Glutamatergic neuron (in vitro differentiated cells): ENCODE measurements around the gene TOR1B. TPM values are rescaled to one million over a fixed set of nuclear protein-coding genes. Genes with fewer than 3 reads are reported as not detected.

Experiments
- DNase-seq: peaks from one replicate; pipeline ENCODE4 v3.0.0; 2022
- H3K27ac Mint-ChIP-seq: one replicate; pipeline ENCODE4 v1.8.0; 2020; ENCODE audit warnings: mild to moderate bottlenecking, mixed read lengths, inconsistent platforms; ENCODE audit not compliant: unreplicated experiment
- H3K27me3 Mint-ChIP-seq: one replicate; pipeline ENCODE4 v1.8.0; 2020; ENCODE audit warnings: mild to moderate bottlenecking, moderate library complexity, mixed read lengths, inconsistent platforms; ENCODE audit not compliant: unreplicated experiment
- H3K36me3 Mint-ChIP-seq: one replicate; pipeline ENCODE4 v1.8.0; 2020; ENCODE audit warnings: mild to moderate bottlenecking, mixed read lengths, inconsistent platforms; ENCODE audit not compliant: unreplicated experiment
- H3K4me1 Mint-ChIP-seq: one replicate; pipeline ENCODE4 v1.8.0; 2020; ENCODE audit warnings: mild to moderate bottlenecking, low read depth, mixed read lengths, inconsistent platforms; ENCODE audit not compliant: unreplicated experiment
- H3K4me3 Mint-ChIP-seq: one replicate; pipeline ENCODE4 v1.8.0; 2020; ENCODE audit warnings: mild to moderate bottlenecking, mixed read lengths, inconsistent platforms; ENCODE audit not compliant: unreplicated experiment
- H3K9me3 Mint-ChIP-seq: one replicate; pipeline ENCODE4 v1.8.0; 2020; ENCODE audit warnings: mild to moderate bottlenecking, moderate library complexity, mixed read lengths, inconsistent platforms; ENCODE audit not compliant: unreplicated experiment
- total RNA-seq: library from RNA; stranded (reverse); fragmentation: NEBNext Ultra II Directional; extraction: Animal tissue kit (Norgen Biotek cat#: 25700); gene quantifications from one replicate; pipeline ENCODE4 v1.2.1, GENCODE V29; 2021; ENCODE audit not compliant: unreplicated experiment
- TF ChIP-seq, protein P1 (sequence below): fragments of 200-600 bp; sonication (generic); IDR thresholded peaks from one replicate; pipeline ENCODE4 v1.5.0; 2021; ENCODE audit not compliant: partially characterized antibody, unreplicated experiment

TOR1B gene
- total RNA-seq, 1 donor from 2014 or later, result 33.5 TPM

DNA sequence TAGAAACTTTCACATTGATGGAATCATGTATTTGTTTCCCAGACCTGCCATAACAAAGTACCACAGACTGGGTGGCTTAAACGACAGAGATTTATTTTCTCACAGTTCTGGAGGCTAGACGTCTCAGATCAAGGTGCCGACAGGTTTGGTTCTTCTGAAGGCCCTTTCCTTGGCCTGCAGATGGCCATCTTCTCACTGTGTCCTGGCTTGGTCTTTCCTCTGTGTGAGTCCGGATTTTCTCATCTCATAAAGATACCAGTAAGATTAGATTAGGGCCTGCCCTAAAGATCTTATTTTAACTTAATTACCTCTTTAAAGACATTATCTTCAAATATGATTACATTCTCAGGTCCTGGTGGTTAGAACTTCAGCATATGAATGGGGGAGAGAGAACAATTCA, 38.1 kb downstream of the TOR1B start:
- H3K36me3 Mint-ChIP-seq, result no peaks in the 10 kb centered on the region
- no peak overlapping the region for H3K27ac Mint-ChIP-seq
- H3K4me1 Mint-ChIP-seq, result peaks cover 28% of the 10 kb centered on the region
- DNase-seq, result no peak
- H3K9me3 Mint-ChIP-seq, result no peaks in the 10 kb centered on the region
- TF ChIP-seq, protein P1, sequence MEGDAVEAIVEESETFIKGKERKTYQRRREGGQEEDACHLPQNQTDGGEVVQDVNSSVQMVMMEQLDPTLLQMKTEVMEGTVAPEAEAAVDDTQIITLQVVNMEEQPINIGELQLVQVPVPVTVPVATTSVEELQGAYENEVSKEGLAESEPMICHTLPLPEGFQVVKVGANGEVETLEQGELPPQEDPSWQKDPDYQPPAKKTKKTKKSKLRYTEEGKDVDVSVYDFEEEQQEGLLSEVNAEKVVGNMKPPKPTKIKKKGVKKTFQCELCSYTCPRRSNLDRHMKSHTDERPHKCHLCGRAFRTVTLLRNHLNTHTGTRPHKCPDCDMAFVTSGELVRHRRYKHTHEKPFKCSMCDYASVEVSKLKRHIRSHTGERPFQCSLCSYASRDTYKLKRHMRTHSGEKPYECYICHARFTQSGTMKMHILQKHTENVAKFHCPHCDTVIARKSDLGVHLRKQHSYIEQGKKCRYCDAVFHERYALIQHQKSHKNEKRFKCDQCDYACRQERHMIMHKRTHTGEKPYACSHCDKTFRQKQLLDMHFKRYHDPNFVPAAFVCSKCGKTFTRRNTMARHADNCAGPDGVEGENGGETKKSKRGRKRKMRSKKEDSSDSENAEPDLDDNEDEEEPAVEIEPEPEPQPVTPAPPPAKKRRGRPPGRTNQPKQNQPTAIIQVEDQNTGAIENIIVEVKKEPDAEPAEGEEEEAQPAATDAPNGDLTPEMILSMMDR, result no peak
- H3K4me3 Mint-ChIP-seq, result no peak overlapping the region
- peaks cover 4% of the 10 kb centered on the region for H3K27me3 Mint-ChIP-seq

DNA sequence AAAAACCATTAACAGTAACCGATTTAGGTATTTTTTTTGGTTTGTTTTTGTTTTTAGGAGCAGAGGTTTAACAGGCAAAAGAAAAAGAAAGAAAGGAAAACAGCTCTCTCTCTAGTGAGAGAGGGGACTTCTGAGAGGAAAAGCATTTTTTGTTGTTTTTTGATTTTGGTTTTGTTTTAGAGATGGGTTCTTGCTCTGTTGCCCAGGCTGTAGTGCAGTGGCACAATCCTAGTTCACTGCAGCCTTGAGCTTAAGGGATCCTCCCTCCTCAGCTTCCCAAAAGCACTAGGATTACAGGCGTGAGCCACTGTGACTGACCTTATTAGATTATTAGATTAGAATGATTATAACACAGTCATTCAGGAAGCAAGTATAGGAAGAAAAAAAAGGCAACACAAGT, 42.4 kb downstream of the TOR1B start:
- Mint-ChIP-seq H3K27ac (no peak overlapping the region), H3K4me1 (peaks cover 8% of the 10 kb centered on the region)
- TF ChIP-seq, protein P1, result no peak

DNA sequence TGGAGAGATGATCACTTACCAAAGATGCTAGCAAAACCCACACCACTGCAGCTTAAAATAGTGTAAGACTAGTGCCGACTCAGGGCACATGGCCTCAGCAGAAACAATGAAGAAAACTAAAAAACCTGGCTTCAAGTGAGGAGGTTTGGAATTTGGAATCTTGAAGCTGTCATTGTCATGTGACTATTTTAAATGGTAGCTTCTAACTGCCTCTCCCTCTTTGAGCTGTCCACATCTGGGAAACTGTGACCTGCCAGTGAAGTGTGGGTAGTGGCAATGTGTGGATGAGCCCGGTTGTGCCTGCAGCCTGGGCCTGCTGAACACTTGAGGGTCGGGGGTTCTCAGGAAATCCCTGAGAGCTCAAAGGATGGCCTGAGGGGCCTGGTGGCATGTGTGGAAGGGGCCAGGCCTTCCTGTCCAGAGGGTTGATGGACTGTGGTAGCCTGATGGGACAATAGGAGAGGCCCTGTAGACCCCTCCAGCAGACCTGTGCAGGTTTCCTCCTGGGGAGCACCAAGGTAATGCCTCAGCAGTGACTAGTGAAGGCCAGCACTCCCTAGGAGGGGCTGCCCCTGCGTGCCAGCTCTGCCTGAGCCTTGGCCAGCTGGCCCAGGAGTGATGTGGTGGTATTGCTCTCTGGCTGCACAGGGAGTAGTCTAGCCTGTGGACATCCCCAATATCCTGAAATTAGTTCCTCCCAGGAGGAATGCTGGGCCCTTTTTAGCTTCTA, 45.9 kb downstream of the TOR1B start:
- no peak for DNase-seq
- peaks cover 13% of the 10 kb centered on the region for H3K9me3 Mint-ChIP-seq
- TF ChIP-seq, protein P1, result no peak
- H3K36me3 Mint-ChIP-seq, result no peaks in the 10 kb centered on the region
- peaks cover 28% of the 10 kb centered on the region for H3K4me1 Mint-ChIP-seq
- no peak overlapping the region for H3K27ac Mint-ChIP-seq
- no peak overlapping the region for H3K4me3 Mint-ChIP-seq
- peaks cover 8% of the 10 kb centered on the region for H3K27me3 Mint-ChIP-seq

More for the DNA sequence above, 42.4 kb downstream of the TOR1B start:
- H3K36me3 Mint-ChIP-seq, result no peaks in the 10 kb centered on the region
- no peak overlapping the region for H3K4me3 Mint-ChIP-seq
- H3K27me3 Mint-ChIP-seq, result no peaks in the 10 kb centered on the region
- DNase-seq, result no peak
- peaks cover 5% of the 10 kb centered on the region for H3K9me3 Mint-ChIP-seq

DNA sequence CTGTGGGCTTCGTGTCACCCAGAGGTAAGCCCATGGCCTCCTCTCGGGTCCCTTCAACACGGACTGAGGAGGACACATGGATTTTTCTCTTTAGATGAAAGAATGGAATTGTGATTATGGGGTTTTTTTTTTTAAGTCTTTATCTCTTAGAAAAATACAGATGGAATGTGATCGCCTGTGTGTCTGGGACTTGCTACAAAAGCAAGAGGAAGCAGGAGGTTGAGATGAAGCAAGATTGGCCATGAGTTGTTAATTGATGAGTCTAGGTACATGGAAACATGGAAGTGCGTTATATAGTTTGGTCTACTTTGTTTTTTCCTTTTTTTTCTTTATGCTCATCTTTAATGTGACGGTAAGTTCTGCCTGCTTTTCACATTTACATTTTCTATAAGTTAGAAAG, 46.9 kb downstream of the TOR1B start:
- Mint-ChIP-seq H3K4me1 (peaks cover 34% of the 10 kb centered on the region), H3K4me3 (no peak overlapping the region), H3K36me3 (peaks cover 7% of the 10 kb centered on the region), H3K27me3 (peaks cover 8% of the 10 kb centered on the region), H3K27ac (peak overlapping the region; percentile 57), H3K9me3 (peaks cover 16% of the 10 kb centered on the region)
- DNase-seq, result no peak
- TF ChIP-seq, protein P1, result no peak

DNA sequence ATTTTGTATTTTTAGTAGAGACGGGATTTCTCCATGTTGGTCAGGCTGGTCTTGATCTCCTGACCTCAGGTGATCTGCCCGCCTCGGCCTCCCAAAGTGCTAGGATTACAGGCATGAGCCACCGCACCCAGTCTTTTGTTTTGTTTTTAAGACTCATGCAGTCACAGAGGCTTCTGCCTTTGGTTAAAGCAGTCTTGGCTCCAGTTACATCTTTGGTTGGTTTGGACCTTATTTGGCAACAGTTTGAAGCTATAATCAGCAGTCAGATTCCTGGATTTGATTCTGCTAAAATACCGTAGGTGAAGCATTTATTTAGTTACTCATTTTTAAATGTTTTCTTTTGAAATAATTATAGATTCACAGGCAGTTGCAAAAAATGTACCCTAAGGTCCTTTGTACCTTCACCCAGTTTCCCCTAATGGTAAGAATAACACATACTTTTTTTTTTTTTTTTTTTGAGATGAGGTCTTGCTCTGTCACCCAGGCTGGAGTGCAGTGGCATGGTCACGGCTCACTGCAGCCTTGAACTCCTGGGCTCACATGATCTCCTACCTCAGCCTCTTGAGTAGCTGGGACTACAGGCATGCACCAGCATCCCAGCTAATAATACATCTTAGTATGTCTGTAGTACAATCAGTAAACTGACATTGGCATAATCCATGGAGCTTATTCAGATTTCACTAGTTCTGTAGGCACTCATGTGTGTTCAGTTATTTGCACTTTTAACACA, 48.0 kb downstream of the TOR1B start:
- H3K9me3 Mint-ChIP-seq, result peaks cover 16% of the 10 kb centered on the region
- peaks cover 34% of the 10 kb centered on the region for H3K4me1 Mint-ChIP-seq
- TF ChIP-seq, protein P1, result no peak
- peaks cover 7% of the 10 kb centered on the region for H3K36me3 Mint-ChIP-seq
- H3K27me3 Mint-ChIP-seq, result peaks cover 8% of the 10 kb centered on the region
- DNase-seq, result no peak
- peak overlapping the region; percentile 98 for H3K27ac Mint-ChIP-seq
- H3K4me3 Mint-ChIP-seq, result peak overlapping the region; percentile 79
